SU-DHL-6 (cell line): ENCODE data around the gene TUG1.

Source experiments
- H2AFZ ChIP-seq: fragments of 200-600 bp; sonication (generic); 2 replicates; pipeline ENCODE4 v1.6.1; 2014; ENCODE audit warnings: low read depth, mild to moderate bottlenecking, moderate library complexity, mixed read lengths, antibody characterized with exemption, low read length; ENCODE audit not compliant: severe bottlenecking
- H3F3A ChIP-seq: fragments of 200-600 bp; shearing (Covaris generic); 2 replicates; pipeline ENCODE4 v1.6.0; 2016; ENCODE audit warnings: antibody characterized with exemption, mild to moderate bottlenecking; ENCODE audit not compliant: insufficient read depth
- H3K27ac ChIP-seq: fragments of 200-600 bp; sonication (generic); 2 replicates; pipeline ENCODE4 v1.5.1; 2016; ENCODE audit warnings: low read depth, mild to moderate bottlenecking, low read length, moderate library complexity, mixed read lengths
- H3K27me3 ChIP-seq: fragments of 200-600 bp; sonication (generic), shearing (Covaris generic); 2 replicates; pipeline ENCODE4 v1.6.0; 2014; ENCODE audit warnings: mild to moderate bottlenecking, low read length
- H3K36me3 ChIP-seq: fragments of 200-600 bp; sonication (generic); 2 replicates; pipeline ENCODE4 v1.6.1; 2014; ENCODE audit warnings: mild to moderate bottlenecking, low read length, mixed read lengths
- H3K4me2 ChIP-seq: fragments of 300-600, 200-600 bp; shearing (Covaris generic), sonication (generic); 2 replicates; pipeline ENCODE4 v1.6.0; 2014; ENCODE audit warnings: low read length, low read depth, mild to moderate bottlenecking; ENCODE audit not compliant: poor library complexity, severe bottlenecking
- H3K4me3 ChIP-seq: fragments of 200-600 bp; sonication (generic); 2 replicates; pipeline ENCODE4 v1.5.1; 2014; ENCODE audit warnings: antibody characterized with exemption, low read length, mild to moderate bottlenecking, mixed read lengths; ENCODE audit not compliant: insufficient read depth, poor library complexity, severe bottlenecking
- H3K79me2 ChIP-seq: fragments of 200-600 bp; sonication (generic); 2 replicates; pipeline ENCODE4 v1.6.1; 2014; ENCODE audit warnings: mild to moderate bottlenecking, low read length, moderate library complexity; ENCODE audit not compliant: insufficient read depth
- H3K9ac ChIP-seq: fragments of 200-600 bp; sonication (generic); 2 replicates; pipeline ENCODE4 v1.7.0; 2014; ENCODE audit warnings: mild to moderate bottlenecking, low read length
- H3K9me2 ChIP-seq: fragments of 200-600 bp; sonication (generic); replicated peaks from 2 replicates; pipeline ENCODE4 v1.6.1; 2014; ENCODE audit warnings: low read length; ENCODE audit not compliant: insufficient read depth
- H3K9me3 ChIP-seq: fragments of 200-600 bp; sonication (generic); 2 replicates; pipeline ENCODE4 v1.6.1; 2014; ENCODE audit warnings: low read length, mixed read lengths; ENCODE audit not compliant: insufficient read depth
- H4K20me1 ChIP-seq: fragments of 200-600 bp; sonication (generic); 2 replicates; pipeline ENCODE4 v1.6.1; 2014; ENCODE audit warnings: low read depth, mild to moderate bottlenecking, antibody characterized with exemption, low read length, moderate library complexity, mixed read lengths
- CTCF ChIP-seq: fragments of 200-600 bp; sonication (generic); IDR thresholded peaks from one replicate; pipeline ENCODE4 v1.5.1; 2017; ENCODE audit warnings: antibody characterized with exemption, mild to moderate bottlenecking, low read length, moderate library complexity; ENCODE audit not compliant: insufficient read depth, poor library complexity, severe bottlenecking
- EZH2phosphoT487 ChIP-seq: fragments of 200-600 bp; sonication (generic), shearing (Covaris generic); conservative IDR thresholded peaks from 2 replicates; pipeline ENCODE4 v1.6.1; 2018; ENCODE audit warnings: mild to moderate bottlenecking, antibody characterized with exemption, low read length, moderate library complexity, mixed read lengths

The TUG1 gene

GRCh38 chr22:30945653-30946052, 23.4 kb upstream of the TUG1 start:
- Histone ChIP-seq H3K9me3 (no peaks in the 10 kb centered on the region), H2AFZ (no peak overlapping the region), H4K20me1 (no peaks in the 10 kb centered on the region), H3K9ac (no peak overlapping the region), H3K4me3 (no peak overlapping the region), H3K36me3 (peaks cover 4% of the 10 kb centered on the region; the same call in 1 of the 2 replicates), H3K9me2 (no peaks in the 10 kb centered on the region), H3K27ac (no peak overlapping the region), H3K79me2 (no peaks in the 10 kb centered on the region), H3F3A (no peaks in the 10 kb centered on the region), H3K27me3 (no peaks in the 10 kb centered on the region), H3K4me2 (no peak overlapping the region)
- TF ChIP-seq EZH2phosphoT487 (no peak), CTCF (no peak)

GRCh38 chr22:30946354-30946753, 22.7 kb upstream of the TUG1 start:
- Histone ChIP-seq H3K36me3 (peaks cover 4% of the 10 kb centered on the region; the same call in 1 of the 2 replicates), H4K20me1 (no peaks in the 10 kb centered on the region)

GRCh38 chr22:30947173-30947815, 21.8 kb upstream of the TUG1 start:
- Histone ChIP-seq H3K4me3 (no peak overlapping the region), H3K36me3 (peaks cover 4% of the 10 kb centered on the region; the same call in 1 of the 2 replicates), H3K27me3 (no peaks in the 10 kb centered on the region), H3K9me3 (no peaks in the 10 kb centered on the region), H3K27ac (no peak overlapping the region), H3K4me2 (no peak overlapping the region), H3F3A (no peaks in the 10 kb centered on the region), H2AFZ (no peak overlapping the region), H3K9ac (no peak overlapping the region), H4K20me1 (no peaks in the 10 kb centered on the region), H3K9me2 (no peaks in the 10 kb centered on the region), H3K79me2 (no peaks in the 10 kb centered on the region)
- TF ChIP-seq CTCF (no peak), EZH2phosphoT487 (no peak)

More at GRCh38 chr22:30946354-30946753, 22.7 kb upstream of the TUG1 start:
- Histone ChIP-seq H3K27me3 (no peaks in the 10 kb centered on the region), H3K79me2 (no peaks in the 10 kb centered on the region), H3K27ac (no peak overlapping the region), H2AFZ (no peak overlapping the region), H3F3A (no peaks in the 10 kb centered on the region), H3K9me3 (no peaks in the 10 kb centered on the region), H3K9me2 (no peaks in the 10 kb centered on the region), H3K4me2 (no peak overlapping the region), H3K9ac (no peak overlapping the region), H3K4me3 (no peak overlapping the region)
- TF ChIP-seq CTCF: no peak
- TF ChIP-seq EZH2phosphoT487: no peak
